Activated T-helper 1 cell treated with anti-CD3 and anti-CD28 coated beads, Interleukin-12 subunit alpha, Interleukin-12 subunit beta, Interleukin-2, Interleukin-4 antibody, amounts not matched to agents 30 ng/mL and 10 ng/mL and 1 ng/mL, durations not matched to agents 14 hours and 24 hours and 36 hours (primary cell): ENCODE data around the gene NDUFC2. TPM values are rescaled to one million over a fixed set of nuclear protein-coding genes. Genes with fewer than 3 reads are reported as not detected.

Source experiments
- DNase-seq: peaks from one replicate; pipeline ENCODE4 v3.0.0; 2021; ENCODE audit warnings: low spot score
- H3K27ac Mint-ChIP-seq: one replicate; pipeline ENCODE4 v1.8.0; 2021; ENCODE audit warnings: mild to moderate bottlenecking, mixed read lengths
- H3K27me3 Mint-ChIP-seq: one replicate; pipeline ENCODE4 v1.8.0; 2022; ENCODE audit warnings: mild to moderate bottlenecking, moderate library complexity, mixed read lengths; ENCODE audit not compliant: insufficient read depth
- H3K36me3 Mint-ChIP-seq: one replicate; pipeline ENCODE4 v1.8.0; 2021; ENCODE audit warnings: low read depth, mixed read lengths
- H3K4me1 Mint-ChIP-seq: one replicate; pipeline ENCODE4 v1.8.0; 2021; ENCODE audit warnings: low read depth, mixed read lengths
- H3K4me3 Mint-ChIP-seq: one replicate; pipeline ENCODE4 v1.8.0; 2021; ENCODE audit warnings: mild to moderate bottlenecking, moderate library complexity, mixed read lengths
- H3K9me3 Mint-ChIP-seq: one replicate; pipeline ENCODE4 v1.8.0; 2021; ENCODE audit warnings: mixed read lengths
- intact Hi-C: fragments of 100-400 bp; cut with micrococcal nuclease; formaldehyde crosslinking; loops from one replicate; pipeline ENCODE4 v1.15.1; 2024
- total RNA-seq: library from RNA; stranded (reverse); gene quantifications from 2 replicates; pipeline ENCODE4 v1.2.3, GENCODE V29; 2022

Gene NDUFC2
- total RNA-seq, 1 donor from 2014 or later: 208 TPM

DNA sequence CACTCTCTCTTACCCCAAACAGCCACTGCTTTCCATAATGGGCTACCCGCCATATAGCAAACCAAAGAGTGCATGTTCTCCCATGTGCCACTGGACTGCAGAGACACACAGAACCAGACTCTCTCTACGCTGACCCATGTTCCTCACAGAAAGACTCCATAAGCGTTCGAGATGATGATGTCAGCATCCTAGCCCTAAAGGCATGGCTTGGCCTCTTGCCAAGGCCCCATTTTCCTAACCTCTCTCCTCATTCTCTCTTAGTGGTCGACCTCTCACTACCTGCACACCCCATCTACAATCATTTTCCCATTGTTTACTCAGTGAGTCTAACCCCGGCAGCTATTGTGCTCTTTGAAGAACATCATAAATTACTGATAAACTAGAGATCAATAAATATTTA is 4.9 kb downstream of the NDUFC2 start:
- H3K36me3 Mint-ChIP-seq: peaks cover 26% of the 10 kb centered on the region
- no peak overlapping the region for H3K4me3 Mint-ChIP-seq
- intact Hi-C loops: loop anchor here (5.0 to 10.0 kb wide), 2 partner anchors 343 to 490 kb away; partner anchors contain the start of gene GAB2
- no peak overlapping the region for H3K27ac Mint-ChIP-seq
- no peaks in the 10 kb centered on the region for H3K27me3 Mint-ChIP-seq
- H3K4me1 Mint-ChIP-seq: peaks cover 35% of the 10 kb centered on the region
- no peak for DNase-seq
- no peaks in the 10 kb centered on the region for H3K9me3 Mint-ChIP-seq

DNA sequence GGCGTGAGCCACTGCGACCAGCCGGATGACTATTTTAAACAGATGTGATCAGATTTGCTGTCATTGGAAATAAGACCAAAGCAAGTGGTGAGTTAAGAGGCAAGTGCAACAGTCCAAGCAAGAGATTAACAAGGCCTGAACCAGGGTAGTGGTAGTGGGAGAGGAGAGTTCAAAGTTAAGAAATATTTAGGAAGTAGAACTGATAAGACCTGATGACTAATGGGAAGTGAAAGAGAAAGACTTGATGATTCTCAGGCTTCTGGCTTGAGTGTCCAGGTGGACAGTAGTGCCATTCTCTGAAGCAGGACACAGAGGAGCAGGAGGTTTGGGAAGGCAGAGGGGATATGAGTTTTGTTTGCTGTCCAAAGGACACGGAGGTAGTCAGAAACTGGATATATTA is 7.2 kb downstream of the NDUFC2 start:
- Mint-ChIP-seq H3K9me3 (no peaks in the 10 kb centered on the region), H3K27me3 (no peaks in the 10 kb centered on the region), H3K27ac (no peak overlapping the region), H3K4me3 (no peak overlapping the region), H3K36me3 (peaks cover 39% of the 10 kb centered on the region), H3K4me1 (peaks cover 28% of the 10 kb centered on the region)
- intact Hi-C loops: loop anchor here (10.0 kb wide), 1 partner anchor 492 kb away; no protein-coding TSS in a partner anchor
- no peak for DNase-seq

DNA sequence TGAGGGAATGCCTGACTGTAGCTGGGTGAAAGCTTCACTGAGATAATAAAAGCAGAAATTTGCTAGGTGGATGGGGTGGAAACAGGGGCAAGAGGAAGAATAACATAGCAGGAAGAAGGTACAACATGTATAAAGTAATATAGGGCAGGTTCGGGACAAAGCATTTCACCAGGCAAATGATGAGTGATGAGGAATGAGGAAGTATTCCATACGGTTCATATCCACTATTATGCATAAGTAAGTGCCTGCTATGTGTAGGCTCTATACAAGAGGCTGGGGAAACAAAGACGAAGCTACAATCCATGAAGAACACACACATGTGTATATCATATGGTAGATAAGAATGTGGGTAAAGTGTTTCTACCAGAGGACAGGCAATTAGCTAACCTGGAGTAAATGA is 7.9 kb downstream of the NDUFC2 start:
- no peaks in the 10 kb centered on the region for H3K9me3 Mint-ChIP-seq
- intact Hi-C loops: loop anchor here (10.0 kb wide), 1 partner anchor 493 kb away; no protein-coding TSS in a partner anchor
- peaks cover 24% of the 10 kb centered on the region for H3K4me1 Mint-ChIP-seq
- no peaks in the 10 kb centered on the region for H3K27me3 Mint-ChIP-seq
- peaks cover 42% of the 10 kb centered on the region for H3K36me3 Mint-ChIP-seq
- no peak overlapping the region for H3K4me3 Mint-ChIP-seq
- H3K27ac Mint-ChIP-seq: no peak overlapping the region
- no peak for DNase-seq

DNA sequence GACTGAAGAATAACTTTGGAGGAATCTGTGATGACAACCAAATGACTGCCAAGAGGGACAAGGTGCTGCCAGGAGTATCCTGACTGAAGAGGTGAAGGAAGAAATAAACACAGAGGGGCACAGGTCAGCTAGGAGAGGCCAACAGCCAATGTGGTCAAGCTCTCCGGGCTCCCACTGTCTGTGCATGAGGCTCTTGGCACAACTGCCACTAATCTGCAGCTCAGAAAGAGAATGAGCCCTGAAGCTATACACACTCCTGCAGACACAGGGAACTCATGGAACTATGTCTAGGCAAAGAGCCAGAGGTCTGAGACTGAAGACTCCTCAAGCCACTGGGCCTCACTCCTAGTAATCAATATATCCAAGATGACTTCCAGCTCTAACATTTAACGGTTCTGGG is 9.0 kb downstream of the NDUFC2 start:
- H3K4me3 Mint-ChIP-seq: no peak overlapping the region
- H3K4me1 Mint-ChIP-seq: peaks cover 15% of the 10 kb centered on the region
- peaks cover 40% of the 10 kb centered on the region for H3K36me3 Mint-ChIP-seq
- no peak for DNase-seq
- no peak overlapping the region for H3K27ac Mint-ChIP-seq
- intact Hi-C loops: loop anchor here (10.0 kb wide), 1 partner anchor 494 kb away; no protein-coding TSS in a partner anchor
- H3K27me3 Mint-ChIP-seq: no peaks in the 10 kb centered on the region
- H3K9me3 Mint-ChIP-seq: no peaks in the 10 kb centered on the region

DNA sequence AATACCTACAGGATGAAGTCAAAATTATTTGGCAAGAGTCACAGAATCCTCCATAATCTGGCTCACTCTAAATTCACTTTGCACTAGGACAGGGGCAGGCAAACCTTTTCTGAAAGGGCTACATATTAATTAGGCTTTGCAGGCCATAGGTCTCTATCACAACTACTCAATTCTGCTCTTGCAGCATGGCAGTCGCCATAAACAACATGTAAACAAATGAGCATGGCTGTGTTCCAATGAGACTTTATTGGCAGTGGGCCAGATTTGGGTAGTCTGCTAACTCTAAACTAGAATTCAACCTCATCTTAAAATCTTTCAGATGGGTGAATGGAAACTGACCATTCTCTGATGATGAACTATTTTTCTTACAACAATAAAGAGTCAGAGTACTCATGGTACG is 10.2 kb downstream of the NDUFC2 start:
- DNase-seq: no peak
- Mint-ChIP-seq H3K36me3 (peaks cover 34% of the 10 kb centered on the region), H3K27ac (no peak overlapping the region), H3K9me3 (no peaks in the 10 kb centered on the region), H3K4me1 (peaks cover 7% of the 10 kb centered on the region), H3K27me3 (no peaks in the 10 kb centered on the region), H3K4me3 (no peak overlapping the region)
- intact Hi-C loops: no loop called here

DNA sequence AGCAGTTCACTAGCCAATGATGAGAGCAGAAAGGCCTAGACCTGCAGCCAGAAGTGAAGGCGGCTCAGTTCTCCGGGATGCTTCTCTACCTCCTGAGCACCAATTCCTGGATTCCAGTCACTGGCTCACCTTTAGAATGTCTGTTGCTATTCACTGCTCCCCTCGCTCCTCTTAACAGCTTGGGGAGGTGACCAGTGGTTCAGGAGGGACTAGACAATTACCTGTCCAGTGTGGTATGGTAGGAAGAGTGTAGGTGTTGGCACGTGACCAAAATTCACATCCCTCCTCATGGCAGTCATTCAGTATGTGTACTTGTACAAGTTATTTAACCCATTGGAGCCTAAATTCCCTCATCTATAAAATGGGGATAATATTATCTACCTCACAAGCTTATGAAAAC is 12.0 kb downstream of the NDUFC2 start:
- Mint-ChIP-seq H3K27ac (no peak overlapping the region), H3K36me3 (peaks cover 34% of the 10 kb centered on the region)

DNA sequence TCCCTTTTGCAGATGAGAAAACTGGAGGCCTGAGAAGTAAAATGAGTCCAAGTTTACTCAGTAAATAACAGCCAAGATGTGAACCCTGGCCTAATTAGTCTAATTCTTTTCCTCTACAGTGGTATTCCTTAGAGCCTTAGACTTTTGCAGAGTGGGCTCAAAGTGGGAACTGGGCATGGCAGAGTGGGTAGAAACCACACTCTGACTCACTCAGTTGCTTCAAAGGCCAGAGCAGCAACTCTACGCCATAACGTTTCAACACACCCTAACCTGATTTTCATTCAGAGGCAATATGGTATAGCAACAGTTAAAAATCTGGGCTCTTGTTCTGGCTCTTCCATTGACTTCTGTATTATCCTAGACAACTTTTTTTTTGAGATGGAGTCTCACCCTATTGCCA is 13.2 kb downstream of the NDUFC2 start:
- Mint-ChIP-seq H3K9me3 (no peaks in the 10 kb centered on the region), H3K27me3 (no peaks in the 10 kb centered on the region), H3K27ac (no peak overlapping the region), H3K4me3 (no peak overlapping the region), H3K4me1 (peaks cover 6% of the 10 kb centered on the region), H3K36me3 (peaks cover 25% of the 10 kb centered on the region)
- intact Hi-C loops: no loop called here
- DNase-seq: no peak

More for the DNA sequence above, 12.0 kb downstream of the NDUFC2 start:
- DNase-seq: no peak
- peaks cover 6% of the 10 kb centered on the region for H3K4me1 Mint-ChIP-seq
- H3K27me3 Mint-ChIP-seq: no peaks in the 10 kb centered on the region
- no peaks in the 10 kb centered on the region for H3K9me3 Mint-ChIP-seq
- intact Hi-C loops: no loop called here
- no peak overlapping the region for H3K4me3 Mint-ChIP-seq

DNA sequence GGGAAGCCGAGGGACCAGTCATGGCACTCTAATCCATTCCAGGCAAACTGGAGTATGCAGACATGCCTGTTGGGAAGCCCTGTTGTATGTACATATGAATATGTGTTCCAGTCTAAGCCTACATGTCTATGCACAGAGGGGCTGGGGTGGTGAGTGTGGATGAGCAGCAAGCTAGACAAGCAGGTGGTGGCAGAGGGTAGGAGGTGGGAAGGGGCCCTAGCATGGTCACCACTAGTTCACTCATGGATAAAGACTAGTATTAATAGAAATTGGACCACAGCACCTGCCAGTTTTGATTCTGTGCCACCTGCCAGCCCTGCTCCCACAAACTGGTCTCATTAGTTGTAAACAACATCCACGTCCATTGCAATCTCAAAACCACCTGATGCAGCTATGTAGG is 14.5 kb downstream of the NDUFC2 start:
- intact Hi-C loops: no loop called here
- Mint-ChIP-seq H3K27me3 (no peaks in the 10 kb centered on the region), H3K27ac (no peak overlapping the region), H3K4me3 (no peak overlapping the region), H3K4me1 (peaks cover 6% of the 10 kb centered on the region), H3K36me3 (peaks cover 24% of the 10 kb centered on the region), H3K9me3 (no peaks in the 10 kb centered on the region)
- no peak for DNase-seq

DNA sequence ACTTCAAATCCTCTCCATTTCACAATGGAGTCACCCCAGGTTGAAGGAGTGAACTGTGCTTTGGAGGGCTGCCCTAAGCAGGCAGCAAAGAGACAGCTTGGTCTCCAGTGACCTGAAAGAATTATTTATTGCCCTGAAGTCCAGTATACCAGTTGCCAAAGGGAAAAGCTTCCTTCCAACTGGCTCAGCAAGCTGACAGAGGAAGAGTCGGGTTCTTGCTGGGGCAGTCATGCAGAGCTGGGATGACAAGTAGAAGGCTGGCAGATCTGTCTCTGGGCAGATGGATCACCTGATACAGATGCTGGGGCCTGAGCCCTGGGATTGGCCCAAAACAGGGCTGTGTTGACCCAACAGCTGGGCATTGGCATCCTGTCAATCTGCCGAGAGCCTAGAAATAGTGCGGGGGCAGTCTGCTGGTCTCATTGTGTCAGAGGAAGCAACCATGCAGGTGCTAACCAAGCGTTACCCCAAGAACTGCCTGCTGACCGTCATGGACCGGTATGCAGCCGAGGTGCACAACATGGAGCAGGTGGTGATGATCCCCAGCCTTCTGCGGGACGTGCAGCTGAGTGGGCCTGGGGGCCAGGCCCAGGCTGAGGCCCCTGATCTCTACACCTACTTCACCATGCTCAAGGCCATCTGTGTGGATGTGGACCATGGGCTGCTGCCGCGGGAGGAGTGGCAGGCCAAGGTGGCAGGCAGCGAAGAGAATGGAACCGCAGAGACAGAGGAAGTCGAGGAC is 16.1 kb downstream of the NDUFC2 start, which contains the start of gene THRSP:
Gene THRSP, plus strand, starts transcription at position 422 of the 742 bp plus-strand sequence. Its CDS starts 21 bp downstream, at position 443.
- Mint-ChIP-seq H3K4me3 (no peak within 1 kb of the TSS), H3K9me3 (no peaks in the 10 kb centered on the region), H3K27me3 (no peaks in the 10 kb centered on the region), H3K4me1 (peaks cover 6% of the 10 kb centered on the region), H3K27ac (no peak within 1 kb of the TSS), H3K36me3 (peaks cover 14% of the 10 kb centered on the region)
- DNase-seq: no peak
- intact Hi-C loops: no loop called here

DNA sequence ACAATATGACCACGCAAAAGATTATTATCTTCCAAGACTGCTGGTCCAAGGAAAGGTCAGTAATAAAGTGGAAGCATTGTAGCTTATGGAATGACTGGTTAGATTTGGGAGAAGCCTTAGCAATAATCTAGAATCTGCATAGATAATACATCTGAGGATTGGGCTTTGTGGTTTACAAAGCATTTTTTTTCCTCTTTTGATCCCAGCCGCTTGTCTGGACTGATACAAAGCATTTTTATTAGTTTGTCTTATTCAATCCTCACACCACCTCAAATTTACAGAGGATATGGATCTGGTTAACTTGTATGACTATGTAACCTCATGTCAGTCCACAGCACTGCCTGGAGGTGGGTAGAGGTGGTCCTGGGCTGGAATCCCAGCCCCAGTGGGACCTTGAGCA is 17.0 kb downstream of the NDUFC2 start:
- peaks cover 3% of the 10 kb centered on the region for H3K4me1 Mint-ChIP-seq
- peaks cover 8% of the 10 kb centered on the region for H3K36me3 Mint-ChIP-seq
- intact Hi-C loops: no loop called here
- no peaks in the 10 kb centered on the region for H3K27me3 Mint-ChIP-seq
- H3K9me3 Mint-ChIP-seq: no peaks in the 10 kb centered on the region
- H3K27ac Mint-ChIP-seq: no peak overlapping the region
- DNase-seq: no peak
- H3K4me3 Mint-ChIP-seq: no peak overlapping the region

DNA sequence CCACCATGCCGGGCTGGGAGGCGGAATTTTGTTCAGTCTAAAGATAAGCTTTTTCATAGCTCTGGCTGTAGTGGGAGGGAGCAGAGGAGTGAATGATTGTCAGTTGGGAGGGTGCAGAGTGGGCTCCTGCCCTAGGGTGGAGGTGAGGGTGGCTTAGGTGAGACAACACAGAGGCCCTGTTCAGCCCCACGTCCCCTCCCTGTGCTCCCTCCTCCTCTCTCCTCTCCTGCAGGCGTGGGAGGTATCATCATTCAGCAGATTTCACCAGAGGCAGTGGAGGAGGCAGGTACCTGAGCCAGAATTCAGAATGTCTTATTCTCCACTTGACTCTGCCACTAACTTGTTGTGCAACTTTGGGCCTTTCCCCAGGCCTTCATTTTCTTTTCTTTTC is 17.7 kb downstream of the NDUFC2 start:
- H3K9me3 Mint-ChIP-seq: no peaks in the 10 kb centered on the region
- DNase-seq: no peak
- H3K27me3 Mint-ChIP-seq: no peaks in the 10 kb centered on the region
- intact Hi-C loops: no loop called here
- peaks cover 3% of the 10 kb centered on the region for H3K36me3 Mint-ChIP-seq
- H3K4me1 Mint-ChIP-seq: no peaks in the 10 kb centered on the region
- no peak overlapping the region for H3K27ac Mint-ChIP-seq
- no peak overlapping the region for H3K4me3 Mint-ChIP-seq

DNA sequence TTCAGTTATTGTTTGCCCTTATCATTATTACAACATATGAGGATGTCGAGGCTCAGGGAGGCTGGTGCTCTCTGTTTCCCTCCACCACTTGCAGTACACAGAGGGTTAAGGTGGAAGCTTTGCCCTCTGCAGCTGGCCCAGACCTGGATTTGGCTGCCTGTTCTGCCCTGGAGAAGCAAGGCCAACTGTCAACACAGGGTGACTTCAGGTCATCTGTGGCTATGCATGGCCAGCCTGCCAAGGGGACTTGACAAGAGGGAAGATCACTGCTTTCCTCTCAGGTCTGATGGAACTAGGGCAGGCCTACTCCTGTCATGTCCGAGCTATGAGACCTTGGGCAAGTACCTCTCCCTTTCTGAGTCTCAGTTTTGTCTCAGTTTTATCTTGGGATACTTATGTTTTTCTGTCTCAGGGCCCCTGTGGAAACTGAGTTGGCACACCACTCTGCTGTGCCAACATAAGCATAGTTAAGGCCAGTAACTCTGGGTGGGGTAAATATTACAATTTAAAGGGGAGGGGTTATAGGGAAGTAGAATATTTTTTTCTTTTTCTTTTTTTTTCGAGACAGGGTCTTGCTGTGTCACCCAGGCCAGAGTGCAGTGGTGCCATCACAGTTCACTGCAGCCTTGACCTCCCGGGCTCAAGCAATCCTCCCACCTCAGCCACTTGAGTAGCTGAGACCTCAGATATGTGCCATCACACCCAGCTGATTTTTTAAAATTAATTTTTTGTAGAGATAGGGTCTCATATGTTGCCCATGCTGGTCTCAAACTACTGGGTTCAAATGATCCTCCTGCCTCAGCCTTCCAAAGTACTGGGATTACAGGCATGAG is 18.4 kb downstream of the NDUFC2 start:
- Mint-ChIP-seq H3K27ac (no peak overlapping the region), H3K27me3 (no peaks in the 10 kb centered on the region), H3K9me3 (no peaks in the 10 kb centered on the region), H3K4me1 (no peaks in the 10 kb centered on the region), H3K36me3 (peaks cover 3% of the 10 kb centered on the region), H3K4me3 (no peak overlapping the region)
- intact Hi-C loops: no loop called here
- no peak for DNase-seq

DNA sequence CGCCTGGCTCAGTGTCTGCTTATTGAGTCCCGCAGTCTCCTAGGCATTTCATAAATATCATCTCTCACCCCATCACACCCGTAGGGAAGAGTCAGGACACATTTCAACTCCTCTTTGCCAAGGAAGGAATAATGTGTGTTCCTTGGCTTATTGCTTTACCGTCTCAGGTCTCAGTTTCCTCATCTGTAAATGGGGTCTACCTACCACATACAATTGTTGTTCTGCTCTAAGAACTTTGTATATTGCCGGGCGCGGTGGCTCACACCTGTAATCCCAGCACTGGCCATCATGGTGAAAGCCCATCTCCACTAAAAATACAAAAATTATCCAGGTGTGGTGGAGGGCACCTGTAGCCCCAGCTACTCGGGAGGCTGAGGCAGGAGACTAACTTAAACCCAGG is 19.1 kb downstream of the NDUFC2 start:
- Mint-ChIP-seq H3K36me3 (peaks cover 3% of the 10 kb centered on the region), H3K27me3 (no peaks in the 10 kb centered on the region), H3K9me3 (no peaks in the 10 kb centered on the region), H3K4me3 (no peak overlapping the region), H3K27ac (no peak overlapping the region), H3K4me1 (no peaks in the 10 kb centered on the region)
- DNase-seq: no peak
- intact Hi-C loops: no loop called here
